ENCODE results near the gene LRMDA. TPM values are rescaled to one million over a fixed set of nuclear protein-coding genes. Genes with fewer than 3 reads are reported as not detected.

LRMDA gene
- total RNA-seq, 2 experiments from 2014 or later, result not detected

DNA sequence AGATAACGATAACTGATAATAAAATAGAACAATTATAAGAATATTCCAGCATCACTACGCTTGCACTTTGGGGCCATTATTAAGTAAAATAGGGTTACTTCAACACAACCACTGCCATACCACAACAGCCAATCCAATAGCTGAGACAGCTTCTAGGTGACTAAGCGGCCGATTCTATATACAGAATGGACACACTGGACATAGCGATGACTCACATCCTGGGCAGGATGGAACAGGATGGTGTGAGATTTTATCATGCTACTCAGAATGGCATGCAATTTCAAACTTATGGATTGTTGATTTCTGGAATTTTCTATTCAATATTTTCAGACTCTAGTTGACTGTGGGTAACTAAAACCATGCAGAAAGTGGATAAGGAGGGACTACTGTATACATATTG lies 920.9 kb downstream of the LRMDA start:
- DNase-seq, result no peak
- Mint-ChIP-seq H3K4me1 (no peaks in the 10 kb centered on the region), H3K27ac (no peak overlapping the region), H3K9me3 (no peaks in the 10 kb centered on the region), H3K36me3 (ENCODE audit: low read depth) (no peaks in the 10 kb centered on the region), H3K27me3 (no peaks in the 10 kb centered on the region), H3K4me3 (no peak overlapping the region)
- POLR2A ChIA-PET, result no interaction called here
- CTCF ChIA-PET, result no interaction called here

DNA sequence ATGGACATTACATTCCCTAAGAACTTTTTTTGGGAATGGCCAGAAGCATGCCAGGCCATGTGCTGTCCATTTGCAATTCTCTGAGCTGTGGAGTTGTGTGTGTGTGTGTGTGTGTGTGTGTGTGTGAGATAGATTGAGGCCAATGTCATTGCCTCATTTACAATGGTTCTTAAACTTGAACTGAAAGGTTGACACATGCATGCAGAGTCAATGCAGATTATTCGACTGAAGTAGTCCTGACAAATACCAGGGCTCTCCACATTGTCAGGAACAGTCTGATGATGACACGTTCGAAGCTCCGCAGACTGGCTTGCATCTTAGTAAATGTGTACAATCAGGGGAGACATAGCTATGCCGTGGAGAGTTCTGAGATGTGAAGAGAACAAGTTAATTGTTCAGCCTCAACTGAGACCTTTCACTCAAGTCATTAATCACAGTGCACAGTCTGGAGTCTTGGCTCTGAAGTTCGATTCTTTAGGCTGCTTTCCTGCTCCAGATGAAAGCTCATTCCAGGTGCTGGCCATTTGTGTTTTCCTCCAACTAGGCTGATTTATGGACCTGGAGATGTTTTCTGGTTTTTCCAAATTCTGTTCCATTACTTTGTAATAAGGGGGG lies 921.9 kb downstream of the LRMDA start:
- Mint-ChIP-seq H3K27ac (no peak overlapping the region), H3K9me3 (no peaks in the 10 kb centered on the region), H3K27me3 (no peaks in the 10 kb centered on the region), H3K4me1 (no peaks in the 10 kb centered on the region), H3K4me3 (no peak overlapping the region), H3K36me3 (ENCODE audit: low read depth) (no peaks in the 10 kb centered on the region)
- ChIA-PET POLR2A (no interaction called here), CTCF (no interaction called here)
- DNase-seq, result no peak

DNA sequence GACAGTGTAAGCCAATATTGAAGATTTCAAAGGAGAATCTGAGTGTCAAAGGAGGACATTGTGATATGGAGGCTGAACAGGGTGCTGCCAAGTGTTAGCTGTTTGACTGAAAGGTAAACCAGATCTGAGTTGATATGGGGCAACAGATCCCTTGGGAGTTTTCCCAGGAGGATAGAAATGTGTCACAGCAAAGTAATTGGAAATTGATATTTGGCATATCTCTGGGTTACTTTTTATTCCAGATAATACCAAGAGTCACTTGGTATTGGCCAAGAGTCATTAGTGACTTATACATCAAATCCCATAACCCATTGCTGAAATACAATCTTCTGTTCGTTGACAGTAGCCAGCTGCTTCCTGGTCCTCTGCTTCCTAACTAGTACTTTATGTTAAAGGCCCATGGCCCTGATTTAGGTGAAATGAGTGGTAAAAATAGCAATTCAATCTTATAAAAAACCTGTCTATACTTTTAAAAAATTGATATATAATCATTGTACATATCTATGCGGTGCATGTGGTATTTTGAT lies 922.9 kb downstream of the LRMDA start:
- DNase-seq, result no peak
- ChIA-PET CTCF (no interaction called here), POLR2A (no interaction called here)
- no peak overlapping the region for H3K27ac Mint-ChIP-seq
- no peaks in the 10 kb centered on the region for H3K27me3 Mint-ChIP-seq
- H3K36me3 Mint-ChIP-seq (ENCODE audit: low read depth), result no peaks in the 10 kb centered on the region
- H3K4me1 Mint-ChIP-seq, result no peaks in the 10 kb centered on the region
- no peaks in the 10 kb centered on the region for H3K9me3 Mint-ChIP-seq
- no peak overlapping the region for H3K4me3 Mint-ChIP-seq

DNA sequence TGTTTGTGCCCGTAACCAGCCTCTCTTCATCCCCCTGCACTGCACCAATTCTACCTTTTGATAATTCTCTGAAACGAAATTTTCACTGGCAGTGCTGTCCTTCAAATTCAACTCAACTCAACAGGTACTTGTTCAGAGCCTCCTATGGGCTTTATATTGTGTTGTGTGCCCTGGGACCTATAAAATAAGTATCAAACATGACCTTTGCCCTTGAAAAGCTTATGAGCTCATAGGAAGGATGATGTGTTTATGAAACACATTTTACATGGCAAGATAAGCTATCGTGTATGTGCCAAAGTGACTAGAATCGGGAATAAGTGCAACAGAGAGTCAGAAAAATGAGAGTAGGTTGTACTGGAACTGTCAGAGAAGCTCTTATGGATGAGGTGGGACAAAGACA lies 923.5 kb downstream of the LRMDA start:
- ChIA-PET POLR2A (no interaction called here), CTCF (no interaction called here)
- Mint-ChIP-seq H3K36me3 (ENCODE audit: low read depth) (no peaks in the 10 kb centered on the region), H3K27me3 (no peaks in the 10 kb centered on the region), H3K4me3 (no peak overlapping the region), H3K4me1 (no peaks in the 10 kb centered on the region), H3K27ac (no peak overlapping the region), H3K9me3 (no peaks in the 10 kb centered on the region)
- DNase-seq, result no peak

DNA sequence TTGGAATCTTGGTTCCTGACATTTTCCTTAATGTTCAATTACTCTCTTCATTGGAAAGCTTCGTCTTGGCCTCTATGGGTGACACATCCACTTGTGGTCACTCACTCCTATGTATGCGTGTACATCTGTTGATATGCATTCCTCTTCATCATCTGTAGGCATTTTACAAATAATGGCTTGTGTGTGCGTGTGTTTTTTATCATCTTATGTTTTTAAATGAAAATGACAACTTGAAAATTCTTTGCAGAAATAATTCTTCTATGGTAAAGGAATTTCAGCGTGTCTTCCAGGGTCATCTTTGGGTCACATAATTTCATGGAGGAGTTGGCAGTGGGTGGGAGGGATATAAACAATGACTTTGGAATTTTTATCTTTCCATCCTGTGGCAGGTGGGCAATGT lies 925.1 kb downstream of the LRMDA start:
- Mint-ChIP-seq H3K4me1 (no peaks in the 10 kb centered on the region), H3K9me3 (no peaks in the 10 kb centered on the region), H3K36me3 (ENCODE audit: low read depth) (no peaks in the 10 kb centered on the region), H3K27me3 (no peaks in the 10 kb centered on the region), H3K27ac (no peak overlapping the region), H3K4me3 (no peak overlapping the region)
- ChIA-PET POLR2A (no interaction called here), CTCF (interaction anchor here (0.6 kb wide), 1 partner anchor 513 kb away, joined by 3 read pairs; no protein-coding TSS in a partner anchor)
- no peak for DNase-seq

DNA sequence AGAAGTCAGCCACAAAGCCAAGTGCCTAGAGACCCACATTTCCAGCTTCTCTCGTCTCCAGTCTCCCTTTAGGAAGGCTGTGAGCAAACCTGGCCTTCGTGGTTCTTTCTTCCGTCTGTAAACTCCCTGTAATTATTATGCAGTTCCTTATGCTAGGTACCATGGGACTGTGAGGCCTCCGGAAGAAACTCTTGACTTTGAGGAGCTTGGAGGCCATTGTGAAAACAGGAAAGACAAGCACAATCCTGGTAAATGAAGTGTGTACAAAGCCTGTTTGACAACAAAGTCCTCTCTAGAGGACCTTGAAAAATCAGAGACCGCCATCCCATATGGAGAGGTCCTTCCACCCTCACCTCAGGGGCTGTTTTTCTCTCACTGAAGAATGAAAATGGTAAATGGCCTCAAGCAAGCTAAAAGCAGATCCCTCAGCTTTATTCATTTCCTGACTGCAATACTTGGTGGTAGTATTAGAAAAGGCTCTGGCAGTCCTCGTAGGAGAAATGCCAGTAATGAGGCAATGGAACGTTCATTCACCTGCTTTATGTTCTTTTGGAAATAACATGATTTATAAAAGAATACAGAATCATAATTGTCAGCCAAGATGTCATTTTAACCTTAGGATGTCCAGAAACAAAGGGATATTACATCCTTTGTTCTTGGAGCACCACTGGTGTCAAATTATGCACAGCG lies 926.4 kb downstream of the LRMDA start:
- Mint-ChIP-seq H3K4me1 (no peaks in the 10 kb centered on the region), H3K4me3 (no peak overlapping the region), H3K36me3 (ENCODE audit: low read depth) (no peaks in the 10 kb centered on the region), H3K27ac (no peak overlapping the region), H3K27me3 (no peaks in the 10 kb centered on the region), H3K9me3 (no peaks in the 10 kb centered on the region)
- no peak for DNase-seq
- CTCF ChIA-PET, result no interaction called here
- POLR2A ChIA-PET, result no interaction called here

DNA sequence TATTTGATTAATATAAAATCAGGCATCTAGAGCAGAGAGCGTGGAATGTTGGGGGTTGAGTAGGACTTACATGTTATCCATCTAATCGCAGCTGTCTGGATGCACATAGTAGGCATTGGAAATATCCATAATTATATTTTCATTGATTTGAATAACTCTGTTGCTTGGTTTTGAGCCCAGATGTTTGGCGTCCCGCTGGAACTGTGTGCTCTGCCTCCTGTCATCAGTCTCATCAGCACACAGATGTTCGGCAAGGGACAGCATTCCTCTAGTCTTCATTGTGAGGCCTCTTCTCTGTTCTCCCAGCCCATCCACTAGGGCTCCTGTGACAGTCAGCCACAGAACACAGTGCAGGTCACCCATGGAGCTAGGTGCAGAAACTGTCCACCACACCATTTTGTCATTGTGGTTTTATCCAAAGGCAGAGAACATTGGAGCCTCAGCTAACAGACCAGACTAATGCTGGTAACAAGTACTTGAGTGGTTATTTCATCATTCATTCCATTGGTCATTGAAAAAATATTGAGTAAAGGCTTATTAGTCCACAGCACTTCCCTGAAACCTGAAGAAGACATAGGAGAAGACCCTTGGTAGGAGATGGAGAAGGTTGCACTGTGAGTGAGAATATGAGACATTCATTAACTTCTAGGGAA lies 927.4 kb downstream of the LRMDA start:
- no peaks in the 10 kb centered on the region for H3K4me1 Mint-ChIP-seq
- no peaks in the 10 kb centered on the region for H3K9me3 Mint-ChIP-seq
- no peak for DNase-seq
- no peaks in the 10 kb centered on the region for H3K27me3 Mint-ChIP-seq
- no peak overlapping the region for H3K27ac Mint-ChIP-seq
- ChIA-PET POLR2A (no interaction called here), CTCF (no interaction called here)
- H3K4me3 Mint-ChIP-seq, result no peak overlapping the region
- H3K36me3 Mint-ChIP-seq (ENCODE audit: low read depth), result no peaks in the 10 kb centered on the region

DNA sequence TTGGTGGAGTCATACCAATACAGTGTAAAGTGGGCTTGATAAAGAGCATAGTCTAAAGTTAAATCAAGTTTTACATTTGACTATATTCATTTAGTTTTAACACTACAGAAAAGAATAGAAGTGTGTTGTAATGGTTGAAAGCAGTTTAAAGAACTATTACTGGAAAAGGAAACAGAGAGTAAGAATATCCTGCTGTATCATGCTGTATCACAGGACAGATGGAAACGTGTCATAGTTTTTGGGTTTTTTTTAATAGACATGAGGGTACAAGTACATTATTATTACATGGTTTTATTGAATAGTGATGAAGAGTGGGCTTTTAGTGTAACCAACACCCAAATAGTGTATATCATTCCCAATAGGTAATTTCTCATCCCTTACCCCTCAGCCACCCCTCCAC lies 944.3 kb downstream of the LRMDA start:
- Mint-ChIP-seq H3K27ac (no peak overlapping the region), H3K27me3 (no peaks in the 10 kb centered on the region), H3K4me3 (no peak overlapping the region), H3K36me3 (ENCODE audit: low read depth) (no peaks in the 10 kb centered on the region), H3K9me3 (no peaks in the 10 kb centered on the region), H3K4me1 (no peaks in the 10 kb centered on the region)
- ChIA-PET POLR2A (no interaction called here), CTCF (no interaction called here)
- DNase-seq, result no peak

DNA sequence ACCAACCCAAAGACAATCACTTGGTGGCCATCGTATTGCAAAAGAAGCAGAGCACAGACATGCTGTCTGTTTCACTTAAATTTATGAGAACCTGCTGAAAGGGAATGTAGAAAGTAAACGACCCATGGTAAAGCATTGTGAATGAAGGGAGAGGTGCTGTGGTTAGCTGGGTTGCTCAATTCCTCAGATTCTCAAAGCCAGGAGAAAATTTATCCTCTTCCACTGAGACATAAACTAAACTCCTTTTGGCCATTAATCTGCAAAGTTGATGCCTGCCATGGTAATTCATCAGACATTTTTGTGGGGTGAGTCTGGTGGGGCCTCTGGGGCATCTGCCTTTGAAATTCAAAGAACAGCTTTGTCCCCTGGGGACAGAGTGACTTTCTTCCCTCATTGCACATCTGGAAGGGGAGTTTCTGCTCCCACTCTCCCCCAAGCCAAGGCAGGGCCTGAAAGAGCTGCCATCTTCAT lies 951.0 kb downstream of the LRMDA start:
- ChIA-PET CTCF (no interaction called here), POLR2A (no interaction called here)
- Mint-ChIP-seq H3K27me3 (no peaks in the 10 kb centered on the region), H3K36me3 (ENCODE audit: low read depth) (no peaks in the 10 kb centered on the region), H3K4me3 (no peak overlapping the region), H3K9me3 (no peaks in the 10 kb centered on the region), H3K4me1 (no peaks in the 10 kb centered on the region), H3K27ac (no peak overlapping the region)
- no peak for DNase-seq

DNA sequence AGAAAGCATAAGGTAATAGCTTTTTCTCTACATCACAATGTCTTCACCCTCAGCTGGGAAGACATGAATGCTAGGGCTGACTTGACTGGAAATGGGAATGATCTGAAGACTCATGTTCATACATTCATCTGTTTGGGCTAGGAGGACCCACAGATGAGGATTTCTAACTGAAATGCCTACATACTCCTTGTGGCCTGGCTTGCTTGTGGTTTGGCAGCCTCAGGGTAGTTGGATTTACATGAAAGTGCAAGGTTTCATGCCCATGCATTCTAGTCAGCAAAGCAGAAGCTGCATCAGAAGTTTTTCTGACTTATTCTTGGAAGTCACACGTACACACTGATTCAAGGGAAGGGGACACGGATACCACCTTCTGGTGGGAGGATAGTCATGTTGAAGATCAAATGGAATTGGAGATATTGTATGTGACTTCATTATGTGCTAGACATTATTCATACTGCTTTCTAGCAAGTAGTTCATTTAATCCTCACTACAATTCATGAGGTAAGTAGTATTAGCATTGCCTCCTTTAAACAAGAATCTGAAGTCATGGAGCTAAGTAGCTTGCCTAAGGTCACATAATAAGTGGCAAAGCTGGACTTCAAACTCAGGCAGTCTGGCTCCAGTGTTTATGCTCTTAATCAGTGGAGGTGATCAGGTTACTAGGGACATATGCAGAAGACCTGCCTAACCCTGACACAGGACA lies 957.0 kb downstream of the LRMDA start:
- Mint-ChIP-seq H3K4me1 (no peaks in the 10 kb centered on the region), H3K27me3 (no peaks in the 10 kb centered on the region), H3K27ac (no peak overlapping the region), H3K36me3 (ENCODE audit: low read depth) (no peaks in the 10 kb centered on the region), H3K9me3 (no peaks in the 10 kb centered on the region), H3K4me3 (no peak overlapping the region)
- DNase-seq, result no peak
- ChIA-PET POLR2A (no interaction called here), CTCF (interaction anchor here (0.9 kb wide), 1 partner anchor 24 kb away, joined by 3 read pairs; no protein-coding TSS in a partner anchor)

DNA sequence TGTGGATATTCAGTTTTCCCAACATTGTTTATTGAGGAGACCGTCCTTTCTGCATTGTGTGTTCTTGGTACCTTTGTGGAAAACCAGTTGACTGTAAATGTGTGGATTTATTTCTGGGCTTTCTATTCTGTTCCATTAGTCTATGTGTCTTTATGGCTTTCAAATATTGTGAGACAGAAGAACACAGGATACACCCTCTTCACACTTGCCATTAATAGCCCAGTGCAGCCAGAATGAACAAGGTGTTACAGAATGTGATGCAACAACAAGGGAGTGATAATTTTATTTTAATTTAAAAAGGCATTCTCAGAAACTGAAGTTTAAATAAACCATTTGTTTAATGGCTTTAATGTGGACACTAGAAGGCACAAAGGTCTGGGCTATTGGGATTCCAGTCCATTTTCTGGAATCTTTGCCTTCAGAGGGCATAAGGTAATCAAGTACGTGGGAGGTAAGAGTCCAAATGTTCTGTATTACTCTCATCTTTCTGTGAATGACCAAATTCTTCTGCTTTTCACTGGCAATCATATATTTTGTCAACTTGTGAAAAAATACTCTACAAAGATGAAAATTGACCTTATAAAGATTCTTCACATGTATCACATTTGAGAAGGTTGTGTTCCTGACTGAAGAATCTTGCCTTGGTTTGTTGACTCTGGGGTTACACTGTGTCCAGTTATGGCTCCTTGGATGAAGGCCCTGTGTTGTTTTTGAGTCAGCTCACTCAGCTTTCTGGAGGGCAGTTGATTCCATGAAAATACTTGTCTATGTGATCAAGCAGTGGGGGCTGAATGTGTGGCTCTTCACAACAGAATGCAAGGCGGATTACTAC lies 962.7 kb downstream of the LRMDA start:
- Mint-ChIP-seq H3K4me1 (no peaks in the 10 kb centered on the region), H3K27ac (no peak overlapping the region), H3K27me3 (no peaks in the 10 kb centered on the region), H3K36me3 (ENCODE audit: low read depth) (no peaks in the 10 kb centered on the region), H3K4me3 (no peak overlapping the region), H3K9me3 (no peaks in the 10 kb centered on the region)
- ChIA-PET POLR2A (no interaction called here), CTCF (no interaction called here)
- DNase-seq, result no peak

DNA sequence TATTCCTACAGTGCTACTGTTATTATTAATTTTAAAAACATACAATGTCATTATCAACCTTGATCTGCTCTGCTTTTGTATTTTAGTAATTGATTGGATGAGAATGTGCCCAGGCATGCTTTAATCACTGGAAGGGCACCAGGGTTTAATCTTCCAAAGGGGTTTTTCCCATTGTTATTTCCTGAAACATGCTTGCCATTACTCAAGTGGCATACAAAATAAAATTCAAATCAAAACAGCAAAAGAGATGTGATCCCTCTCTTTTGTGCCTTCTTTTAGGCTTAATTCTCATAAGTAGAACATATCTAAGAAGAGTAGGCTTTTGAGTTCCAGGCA lies 963.3 kb downstream of the LRMDA start:
- POLR2A ChIA-PET, result no interaction called here
- no peak overlapping the region for H3K27ac Mint-ChIP-seq
- no peaks in the 10 kb centered on the region for H3K4me1 Mint-ChIP-seq
- no peaks in the 10 kb centered on the region for H3K27me3 Mint-ChIP-seq
- no peak overlapping the region for H3K4me3 Mint-ChIP-seq
- H3K9me3 Mint-ChIP-seq, result no peaks in the 10 kb centered on the region
- no peak for DNase-seq
- H3K36me3 Mint-ChIP-seq (ENCODE audit: low read depth), result no peaks in the 10 kb centered on the region
- CTCF ChIA-PET, result no interaction called here

DNA sequence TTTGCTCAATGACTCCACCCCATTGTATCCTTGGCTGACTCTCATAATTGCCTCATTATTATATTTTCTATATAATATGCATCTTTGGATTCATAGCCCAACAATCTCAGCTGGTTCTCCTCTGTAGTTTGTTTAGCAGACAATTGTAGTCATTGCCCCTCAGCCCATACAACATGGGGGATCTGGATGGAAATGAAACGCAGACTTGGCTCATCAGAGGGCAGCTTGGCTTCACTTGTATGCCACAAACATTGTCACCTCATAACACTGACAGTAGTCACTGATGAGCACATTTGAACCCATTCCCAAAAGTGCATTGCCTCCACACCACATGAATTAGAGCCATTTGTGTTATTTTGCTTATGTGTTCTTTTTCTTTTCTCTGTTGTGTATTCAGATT lies 963.8 kb downstream of the LRMDA start:
- ChIA-PET CTCF (no interaction called here), POLR2A (no interaction called here)
- Mint-ChIP-seq H3K36me3 (ENCODE audit: low read depth) (no peaks in the 10 kb centered on the region), H3K27ac (no peak overlapping the region), H3K9me3 (no peaks in the 10 kb centered on the region), H3K4me3 (no peak overlapping the region), H3K4me1 (no peaks in the 10 kb centered on the region), H3K27me3 (no peaks in the 10 kb centered on the region)
- no peak for DNase-seq

Data from activated CD4-positive, alpha-beta T cell treated with anti-CD3 and anti-CD28 coated beads, Interleukin-2, amount 10 ng/mL, durations not matched to agents 7 days and 5 days (primary cell).